GM19025 (cell line): ENCODE data around the gene KDR.

ENCODE experiments used
- ATAC-seq: cut with Tn5 transposase; IDR thresholded peaks from one replicate; pipeline ENCODE4 v1.9.1; 2021; ENCODE audit warnings: mild to moderate bottlenecking, low read depth, moderate library complexity; ENCODE audit not compliant: unreplicated experiment

The KDR gene

GRCh38 chr4:55032179-55032578 is 93.2 kb downstream of the KDR start:
- no peak for ATAC-seq

GRCh38 chr4:55031158-55031557 is 94.2 kb downstream of the KDR start:
- ATAC-seq: no peak

- no peak for ATAC-seq
Measured at GRCh38 chr4:55030589-55030988, 94.8 kb downstream of the KDR start.

- no peak for ATAC-seq
Measured at GRCh38 chr4:55029821-55030503, 95.4 kb downstream of the KDR start.

GRCh38 chr4:55029321-55029720 is 96.1 kb downstream of the KDR start:
- ATAC-seq: no peak
